GM19240 (cell line): ENCODE data around the gene ACADVL.

ENCODE experiments used
- DNase-seq: peaks from one replicate; pipeline ENCODE4 v3.0.0; 2011; ENCODE audit warnings: low spot score; ENCODE audit not compliant: insufficient read length

ACADVL gene

DNA sequence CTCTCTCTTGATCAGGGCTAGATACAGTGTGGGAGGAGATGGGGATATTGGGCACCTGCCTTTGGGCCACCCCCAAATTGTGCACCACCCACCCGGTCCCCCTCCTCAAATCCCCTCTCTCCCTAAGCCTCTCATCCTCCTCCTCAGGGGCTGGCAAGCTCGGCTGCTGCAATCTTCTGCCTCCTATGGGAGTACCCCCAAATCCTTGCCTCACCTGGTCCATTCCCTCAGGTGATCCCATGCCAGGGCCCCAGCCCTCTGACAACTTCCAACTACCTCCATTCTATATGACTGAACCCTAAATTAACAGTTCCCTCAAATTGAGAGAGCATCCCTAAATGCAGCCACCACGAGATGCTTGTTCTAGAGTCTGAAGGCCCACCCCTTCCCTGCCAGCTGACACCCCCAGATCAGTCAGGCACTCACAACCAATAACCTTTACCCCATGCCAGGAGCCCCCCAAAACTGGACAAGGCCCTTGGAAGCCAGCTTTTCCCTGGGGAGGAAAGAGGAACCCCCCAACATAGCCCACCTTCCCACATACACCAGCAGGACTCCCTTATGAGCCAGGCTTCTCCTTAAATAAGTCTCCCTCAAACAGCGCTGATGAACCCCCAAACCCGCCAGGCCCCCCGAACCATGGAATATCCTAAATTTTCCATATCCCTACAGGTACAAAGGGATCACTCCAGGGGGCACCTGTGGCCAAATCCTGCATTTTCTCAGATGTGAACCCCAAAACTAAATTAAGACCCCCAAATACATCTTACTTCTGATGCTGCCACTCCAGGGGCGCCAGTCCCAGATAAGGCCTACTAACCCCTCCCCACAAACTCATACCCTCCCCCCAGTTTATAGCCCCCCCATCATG lies 3.3 kb upstream of the ACADVL start:
- DNase-seq, result no peak

DNA sequence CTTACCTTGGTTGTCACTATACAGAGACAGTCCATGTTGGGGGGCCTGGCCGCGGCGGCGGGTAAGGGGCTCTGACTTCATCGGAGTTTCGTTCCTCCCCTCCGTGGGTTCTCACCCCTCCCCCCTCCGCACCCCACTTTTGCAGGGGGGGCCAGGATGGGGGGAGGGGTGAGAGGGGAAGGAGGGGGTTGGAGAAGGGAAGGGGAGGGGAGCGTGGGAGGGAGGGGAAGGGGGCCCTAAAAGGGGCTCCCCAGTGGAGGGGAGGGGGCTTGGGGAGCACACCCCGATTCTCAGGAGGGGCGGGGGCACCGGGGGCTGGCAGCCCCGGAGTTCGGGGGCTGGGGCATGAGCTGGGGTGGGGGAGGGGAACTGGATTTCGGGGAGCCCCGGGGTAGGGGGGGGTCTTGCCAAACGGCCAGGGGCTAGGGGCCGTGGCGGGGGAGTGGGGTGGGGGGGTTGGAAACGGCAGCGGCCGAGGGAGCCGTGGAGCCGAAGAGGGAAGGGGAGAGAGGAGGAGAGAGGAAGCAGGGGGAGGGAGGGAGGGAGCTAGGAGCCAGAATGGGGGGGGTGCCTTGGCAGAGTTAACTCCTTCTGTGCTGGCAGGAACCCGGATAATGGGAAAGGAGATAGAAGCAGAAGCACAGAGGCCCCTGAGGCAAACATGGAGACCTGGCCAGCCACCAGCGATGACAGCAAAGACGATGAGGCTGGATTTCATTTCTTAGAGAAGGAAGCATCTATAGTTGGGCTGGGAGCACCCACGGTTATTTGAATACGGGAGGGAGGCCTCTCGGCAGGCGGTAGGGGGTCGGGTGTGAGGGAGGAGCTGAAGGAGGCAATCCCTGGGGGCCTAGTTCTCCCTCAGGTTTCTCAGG lies 2.4 kb upstream of the ACADVL start:
- DNase-seq, result no peak

DNA sequence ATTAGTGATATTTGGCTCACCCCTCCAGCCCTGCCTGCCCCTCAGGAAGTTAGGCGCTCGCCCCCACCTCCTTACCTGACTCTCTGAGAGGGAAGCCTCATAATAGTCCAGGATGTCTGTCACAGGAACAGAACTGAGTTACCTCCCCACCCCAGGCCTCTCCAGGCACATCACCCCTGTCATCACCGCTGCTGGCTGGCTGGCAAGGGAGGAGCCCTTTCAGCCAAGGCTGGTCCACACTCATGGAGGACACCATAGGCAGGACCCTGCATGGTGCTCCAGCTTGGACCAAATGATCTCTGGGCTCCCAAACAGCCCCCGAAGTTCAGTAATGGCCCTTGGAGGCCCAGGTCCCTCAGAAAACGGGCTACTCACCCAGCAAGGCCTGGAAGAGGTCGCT lies 1.6 kb upstream of the ACADVL start:
- DNase-seq, result no peak

DNA sequence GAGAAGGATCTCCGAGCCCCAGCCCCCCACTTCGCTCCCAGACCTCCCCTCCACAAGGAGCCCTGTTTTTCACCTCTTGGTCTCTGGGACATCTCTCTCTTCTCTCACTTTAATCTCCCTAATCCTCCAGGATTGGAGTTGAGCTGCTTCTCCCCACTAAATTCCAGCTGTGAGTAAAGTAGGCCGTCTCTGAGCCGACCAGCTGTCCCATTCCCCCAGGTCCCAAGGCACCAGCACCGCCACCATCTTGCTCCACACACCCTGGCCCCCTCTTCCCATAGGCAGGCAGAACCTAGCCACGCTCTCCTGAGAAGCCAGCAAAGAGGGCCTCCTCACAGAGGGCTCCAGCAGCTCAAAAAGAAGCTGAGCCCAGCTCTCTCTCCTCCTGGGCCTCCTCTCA lies 980 bp upstream of the ACADVL start:
- DNase-seq, result no peak

DNA sequence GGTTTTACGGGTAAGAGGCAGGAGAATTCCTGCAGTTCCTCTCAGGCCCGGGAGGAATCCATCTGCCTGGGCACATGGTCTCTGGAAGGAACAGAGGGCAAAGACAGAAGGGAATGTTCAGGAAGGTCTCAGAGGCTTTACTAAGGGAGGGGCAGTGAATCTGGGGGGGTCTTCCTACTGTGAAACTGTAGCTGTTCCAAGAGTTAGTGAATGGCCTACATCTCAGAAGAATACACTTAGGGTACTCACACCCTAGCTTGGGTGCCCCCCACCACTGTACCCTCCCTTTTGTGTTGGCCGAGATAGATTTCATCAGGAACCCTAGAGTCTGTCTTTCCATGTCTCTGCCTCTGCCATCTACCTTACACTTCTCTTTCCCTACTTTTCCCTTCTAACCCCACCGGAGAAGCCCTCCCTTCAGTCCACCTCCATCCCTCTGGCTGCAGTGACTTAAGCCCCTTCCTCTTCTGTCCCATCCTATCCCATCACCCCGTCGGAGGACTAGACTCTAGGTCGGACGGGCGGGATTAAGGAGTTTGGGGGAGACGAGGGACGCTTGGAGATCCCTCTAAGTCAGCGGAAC lies 418 bp upstream of the ACADVL start:
- DNase-seq, result no peak

DNA sequence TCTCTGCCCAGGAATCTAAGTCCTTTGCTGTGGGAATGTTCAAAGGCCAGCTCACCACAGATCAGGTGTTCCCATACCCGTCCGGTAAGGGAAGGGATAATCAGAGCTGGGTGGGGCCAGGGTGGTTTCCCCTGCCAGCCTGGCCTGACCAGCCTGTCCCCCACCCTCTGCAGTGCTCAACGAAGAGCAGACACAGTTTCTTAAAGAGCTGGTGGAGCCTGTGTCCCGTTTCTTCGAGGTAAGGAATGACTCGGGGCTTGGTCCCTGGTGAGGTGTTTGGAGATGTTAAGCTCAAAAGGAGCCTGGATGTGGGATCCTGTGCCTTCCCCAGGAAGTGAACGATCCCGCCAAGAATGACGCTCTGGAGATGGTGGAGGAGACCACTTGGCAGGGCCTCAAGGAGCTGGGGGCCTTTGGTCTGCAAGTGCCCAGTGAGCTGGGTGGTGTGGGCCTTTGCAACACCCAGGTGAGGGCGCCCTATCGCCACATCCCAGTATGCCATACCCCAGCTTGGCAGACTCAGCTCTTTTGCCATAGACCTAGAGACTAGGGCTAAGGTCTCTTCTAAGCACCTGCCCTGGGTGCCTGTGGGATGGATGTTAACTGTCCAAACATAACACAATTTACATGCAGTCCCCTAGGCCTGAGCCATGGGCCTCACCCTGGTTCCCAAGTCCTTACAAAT lies 997 bp downstream of the ACADVL start:
- DNase-seq, result peak; percentile 69

DNA sequence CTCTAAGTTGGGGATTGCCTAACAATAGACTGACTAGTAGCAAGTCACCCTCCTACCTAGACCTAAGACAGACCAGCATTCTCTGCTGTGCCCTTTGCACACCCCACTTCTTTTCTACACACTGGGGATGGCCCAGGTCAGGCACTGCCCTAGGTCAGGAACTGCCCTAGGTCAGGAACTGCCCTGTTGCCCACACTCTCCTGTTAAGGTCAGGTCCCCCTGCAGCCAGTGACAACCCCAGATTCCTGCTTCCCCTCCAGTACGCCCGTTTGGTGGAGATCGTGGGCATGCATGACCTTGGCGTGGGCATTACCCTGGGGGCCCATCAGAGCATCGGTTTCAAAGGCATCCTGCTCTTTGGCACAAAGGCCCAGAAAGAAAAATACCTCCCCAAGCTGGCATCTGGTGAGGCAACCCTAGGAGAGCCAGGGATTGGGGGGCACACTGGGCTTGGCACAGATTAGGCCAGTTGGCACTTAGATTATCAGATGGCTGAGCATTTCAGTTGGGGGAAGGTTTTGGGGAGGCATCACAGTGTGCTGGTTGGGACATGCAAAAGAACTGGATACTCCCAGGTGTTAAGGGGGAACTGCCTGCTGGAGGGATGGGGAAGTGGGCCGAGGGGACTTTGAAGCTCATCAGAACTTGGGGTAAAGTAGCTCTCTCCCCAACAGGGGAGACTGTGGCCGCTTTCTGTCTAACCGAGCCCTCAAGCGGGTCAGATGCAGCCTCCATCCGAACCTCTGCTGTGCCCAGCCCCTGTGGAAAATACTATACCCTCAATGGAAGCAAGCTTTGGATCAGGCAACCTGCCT lies 1.7 kb downstream of the ACADVL start:
- DNase-seq, result no peak

DNA sequence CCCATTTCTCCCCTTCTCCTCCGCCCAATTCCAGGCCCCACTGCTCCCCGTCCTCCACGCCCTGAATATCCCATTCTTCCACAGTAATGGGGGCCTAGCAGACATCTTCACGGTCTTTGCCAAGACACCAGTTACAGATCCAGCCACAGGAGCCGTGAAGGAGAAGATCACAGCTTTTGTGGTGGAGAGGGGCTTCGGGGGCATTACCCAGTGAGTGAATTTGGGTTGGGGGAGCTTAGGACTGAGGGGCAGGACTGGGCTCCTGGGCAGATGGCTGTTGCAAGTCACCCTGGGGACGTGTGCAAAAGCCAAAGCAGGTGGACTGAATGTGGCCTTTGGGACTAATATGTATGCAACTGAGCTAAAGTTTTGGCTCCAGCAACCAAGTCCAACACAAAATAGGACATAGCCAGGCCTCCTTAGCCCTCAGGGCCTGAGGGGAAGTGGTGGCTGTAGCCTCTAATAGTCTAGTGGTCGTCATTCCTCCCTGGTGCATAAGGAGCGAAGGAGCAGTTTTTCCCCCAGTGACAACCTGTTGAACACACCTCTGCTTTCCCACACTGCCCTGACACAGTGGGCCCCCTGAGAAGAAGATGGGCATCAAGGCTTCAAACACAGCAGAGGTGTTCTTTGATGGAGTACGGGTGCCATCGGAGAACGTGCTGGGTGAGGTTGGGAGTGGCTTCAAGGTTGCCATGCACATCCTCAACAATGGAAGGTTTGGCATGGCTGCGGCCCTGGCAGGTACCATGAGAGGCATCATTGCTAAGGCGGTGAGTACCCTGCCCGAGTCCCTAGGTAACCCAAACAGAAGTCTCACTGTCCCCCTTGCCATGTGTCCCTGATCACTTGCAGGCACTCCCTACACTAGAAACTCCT lies 2.6 kb downstream of the ACADVL start:
- DNase-seq, result no peak

DNA sequence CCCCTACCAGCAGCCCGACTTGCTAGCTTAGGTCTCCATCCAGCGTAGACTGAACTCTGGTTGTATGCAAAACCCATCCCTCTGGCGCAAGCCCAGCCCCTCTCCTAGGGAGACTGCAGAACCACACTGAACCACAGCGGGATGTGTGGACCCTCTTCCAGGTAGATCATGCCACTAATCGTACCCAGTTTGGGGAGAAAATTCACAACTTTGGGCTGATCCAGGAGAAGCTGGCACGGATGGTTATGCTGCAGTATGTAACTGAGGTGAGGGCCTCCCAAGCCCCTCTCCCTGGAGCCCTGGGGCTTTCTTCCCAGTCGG lies 3.2 kb downstream of the ACADVL start:
- no peak for DNase-seq

DNA sequence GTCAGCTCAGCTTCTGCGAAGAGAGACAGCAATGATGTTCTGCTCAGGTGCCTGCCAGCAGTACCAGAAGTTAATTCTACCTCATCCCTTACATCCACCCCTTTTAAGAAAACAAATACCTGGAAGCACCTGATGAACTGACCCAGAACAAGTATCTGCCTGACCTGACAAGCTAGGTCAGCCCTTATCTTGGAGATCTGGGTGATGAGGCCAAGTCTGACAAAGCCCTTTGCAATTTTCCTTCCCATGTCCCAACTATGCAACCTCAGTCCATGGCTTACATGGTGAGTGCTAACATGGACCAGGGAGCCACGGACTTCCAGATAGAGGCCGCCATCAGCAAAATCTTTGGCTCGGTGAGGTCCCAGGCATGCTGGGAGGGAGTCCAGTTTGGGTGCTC lies 3.6 kb downstream of the ACADVL start:
- DNase-seq, result no peak

DNA sequence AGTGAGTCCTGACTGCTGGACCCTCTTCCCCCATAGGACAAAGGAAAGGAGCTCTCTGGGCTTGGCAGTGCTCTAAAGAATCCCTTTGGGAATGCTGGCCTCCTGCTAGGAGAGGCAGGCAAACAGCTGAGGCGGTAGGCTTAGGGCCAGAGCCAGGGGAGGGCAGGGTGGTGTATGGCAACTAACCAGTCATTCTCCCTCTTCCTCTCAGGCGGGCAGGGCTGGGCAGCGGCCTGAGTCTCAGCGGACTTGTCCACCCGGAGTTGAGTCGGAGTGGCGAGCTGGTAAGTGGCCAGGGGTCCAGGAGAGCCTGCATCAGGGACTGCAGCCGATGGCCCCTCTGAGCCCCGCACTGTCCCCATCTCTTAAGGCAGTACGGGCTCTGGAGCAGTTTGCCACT lies 4.4 kb downstream of the ACADVL start:
- DNase-seq, result no peak

DNA sequence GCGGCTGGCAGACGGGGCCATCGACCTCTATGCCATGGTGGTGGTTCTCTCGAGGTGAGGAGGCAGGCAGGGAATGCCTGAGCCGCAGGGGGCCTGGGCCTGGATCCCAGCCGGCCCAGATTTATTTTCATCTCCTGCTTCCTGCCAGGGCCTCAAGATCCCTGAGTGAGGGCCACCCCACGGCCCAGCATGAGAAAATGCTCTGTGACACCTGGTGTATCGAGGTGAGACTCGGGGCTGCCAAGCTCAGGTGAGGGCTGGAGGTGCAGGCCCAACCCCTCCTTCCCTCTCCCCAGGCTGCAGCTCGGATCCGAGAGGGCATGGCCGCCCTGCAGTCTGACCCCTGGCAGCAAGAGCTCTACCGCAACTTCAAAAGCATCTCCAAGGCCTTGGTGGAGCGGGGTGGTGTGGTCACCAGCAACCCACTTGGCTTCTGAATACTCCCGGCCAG lies 4.9 kb downstream of the ACADVL start:
- no peak for DNase-seq

DNA sequence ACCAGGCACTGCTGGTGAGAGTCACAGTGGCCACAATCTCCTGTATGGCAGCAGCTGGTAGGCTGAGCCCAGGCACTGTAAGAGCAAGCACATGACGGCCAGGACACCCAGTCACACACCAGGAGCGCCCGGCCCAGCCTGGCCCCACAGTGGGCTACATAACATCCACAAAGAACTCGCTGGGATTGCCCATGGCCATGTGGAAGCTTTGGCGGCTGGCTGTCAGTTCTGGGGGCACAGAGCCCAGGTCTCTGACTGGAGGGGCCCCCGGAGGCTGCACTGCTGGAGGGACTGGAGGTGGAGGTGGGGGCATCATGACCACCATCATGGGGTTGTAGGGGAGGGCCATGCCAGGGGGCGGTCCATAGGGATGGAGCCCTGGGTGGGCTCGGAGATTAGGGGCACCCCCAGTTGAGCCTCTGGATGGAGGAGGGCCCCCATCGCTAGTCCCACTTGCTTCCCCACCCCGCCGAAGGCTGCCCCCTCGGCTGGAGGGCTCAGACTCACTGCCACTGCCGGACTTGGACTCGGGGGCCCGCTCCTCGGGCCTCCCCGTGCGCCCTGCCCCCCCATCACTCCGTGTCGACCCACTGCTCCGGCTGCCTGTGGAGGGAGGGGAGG lies 6.1 kb downstream of the ACADVL start:
- DNase-seq, result no peak

DNA sequence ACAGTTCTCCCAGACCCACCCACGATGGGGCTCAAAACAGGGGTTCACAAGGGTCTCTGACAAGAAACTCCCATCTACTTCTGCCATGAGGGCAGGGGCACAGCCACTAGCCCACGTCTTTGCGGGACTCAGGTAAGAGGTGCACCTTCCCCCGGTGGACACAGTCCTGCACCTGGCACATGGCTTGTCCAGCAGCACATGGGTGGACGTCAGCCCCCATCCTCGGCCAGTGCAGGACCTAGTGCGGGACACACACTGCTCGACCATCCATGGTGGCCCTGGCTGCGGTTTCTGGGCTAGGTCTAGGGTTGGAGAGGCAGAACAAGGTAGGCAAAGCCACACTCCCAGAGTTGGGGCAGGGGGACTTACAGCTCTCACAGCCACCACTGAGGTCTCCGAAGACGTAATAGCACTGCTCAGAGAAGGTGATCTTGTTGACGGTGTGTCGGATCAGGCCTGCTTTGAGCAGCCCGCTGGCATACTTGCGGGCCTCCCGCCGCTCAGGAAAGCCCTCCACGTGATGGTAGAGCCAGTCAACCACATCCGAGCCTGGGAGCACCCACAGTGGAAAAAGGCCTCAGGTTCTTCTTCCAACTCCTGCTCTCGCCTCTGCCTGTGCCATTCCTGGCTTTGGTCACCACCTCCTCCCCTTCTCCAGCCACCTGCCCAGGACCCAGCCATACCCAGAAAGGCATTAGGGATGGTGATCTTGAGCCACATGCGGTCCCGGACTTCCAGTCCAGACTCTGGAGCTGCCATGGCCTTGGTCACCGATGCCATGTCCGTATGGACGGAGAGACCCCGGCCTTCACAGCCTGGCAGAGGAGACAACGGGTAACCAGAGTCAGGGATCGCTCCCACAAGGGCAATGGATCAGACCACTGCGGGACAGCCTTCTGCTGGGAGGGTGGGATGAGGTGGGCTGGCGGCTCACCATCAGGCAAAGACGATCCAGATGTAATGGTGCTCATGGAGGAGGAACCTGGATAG lies 7.3 kb downstream of the ACADVL start:
- DNase-seq, result no peak

DNA sequence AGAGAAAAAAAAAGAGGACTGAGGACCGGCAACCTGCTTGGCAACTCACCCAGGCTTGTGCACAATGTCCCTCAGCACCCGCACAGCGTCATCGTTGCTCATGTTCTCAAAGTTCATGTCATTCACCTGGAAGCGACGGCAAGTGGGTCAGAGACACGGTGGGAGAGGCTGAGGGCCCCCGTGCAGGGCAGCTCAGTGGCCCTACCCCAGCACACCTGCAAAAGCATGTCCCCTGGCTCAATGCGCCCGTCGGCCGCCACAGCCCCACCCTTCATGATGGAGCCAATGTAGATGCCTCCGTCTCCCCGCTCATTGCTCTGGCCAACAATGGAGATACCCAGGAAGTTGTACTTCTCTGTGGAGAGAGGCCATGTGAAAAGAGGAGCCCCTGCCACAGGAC lies 9.2 kb downstream of the ACADVL start:
- no peak for DNase-seq

DNA sequence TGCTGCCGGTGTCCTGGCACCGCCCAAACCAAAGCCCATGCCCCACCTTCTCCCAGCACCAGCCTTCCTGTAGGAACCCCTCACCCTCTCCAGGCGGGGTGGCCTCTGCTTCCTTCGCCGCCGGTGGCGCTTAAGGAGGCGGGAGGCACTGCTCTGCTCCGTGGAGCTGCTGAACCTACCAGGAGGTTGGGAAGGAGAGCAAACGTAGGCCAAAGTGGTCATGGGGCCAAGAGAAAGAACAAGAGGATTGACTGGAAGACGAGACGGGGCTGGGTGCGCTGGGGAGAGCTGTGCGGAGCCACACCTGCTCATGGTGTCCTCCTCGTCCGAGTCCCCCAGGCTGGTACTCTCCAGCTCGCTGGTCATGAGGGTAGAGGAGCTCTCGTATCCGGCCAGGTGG lies 9.8 kb downstream of the ACADVL start:
- DNase-seq, result no peak

DNA sequence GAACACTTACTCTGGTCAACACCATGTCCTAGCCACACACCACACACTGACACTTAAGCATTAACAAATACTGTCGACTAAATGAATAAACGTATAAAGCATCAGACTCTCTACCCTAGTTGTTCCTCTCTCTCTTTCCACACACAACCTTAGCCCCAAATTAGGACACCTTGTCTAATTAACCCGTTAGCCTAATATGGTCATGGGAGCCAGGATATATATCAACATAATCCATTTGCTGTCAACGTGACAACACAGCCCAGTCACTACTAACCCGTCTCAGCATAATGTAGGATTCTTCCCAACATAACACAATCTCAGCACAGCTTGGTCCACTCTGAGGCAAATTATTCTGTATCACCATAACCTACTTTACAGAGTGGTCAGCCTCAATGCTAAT lies 12.4 kb downstream of the ACADVL start:
- DNase-seq, result no peak

DNA sequence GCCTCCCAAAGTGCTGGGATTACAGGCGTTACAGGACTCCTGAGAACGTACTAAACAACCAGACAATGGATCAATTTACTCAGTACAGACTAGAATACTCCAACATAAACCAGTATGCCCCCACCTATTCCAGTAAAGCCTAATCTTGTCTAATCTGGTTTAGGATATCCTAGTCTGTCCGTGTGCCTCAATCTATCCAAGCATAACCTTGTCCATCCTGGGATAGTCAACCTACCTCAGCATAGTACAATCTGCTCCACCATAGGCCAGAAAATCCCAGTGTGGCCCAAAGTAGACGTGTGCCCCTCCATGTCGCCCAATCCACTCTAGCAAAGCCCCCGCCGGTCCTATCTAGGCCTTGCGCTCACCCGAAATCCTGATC lies 14.0 kb downstream of the ACADVL start:
- DNase-seq, result no peak
